Measurements from ENCODE around the gene PCDHGB2.
A peak's percentile ranks its signal among the peaks of the same experiment; 100 is the strongest.
"Not testable (repeated sequence)": the region's sequence is repeated elsewhere in the genome, so short reads cannot be mapped to it uniquely, and the experiment has no call there.

Gene PCDHGB2
- long read RNA-seq: 0 reads

DNA sequence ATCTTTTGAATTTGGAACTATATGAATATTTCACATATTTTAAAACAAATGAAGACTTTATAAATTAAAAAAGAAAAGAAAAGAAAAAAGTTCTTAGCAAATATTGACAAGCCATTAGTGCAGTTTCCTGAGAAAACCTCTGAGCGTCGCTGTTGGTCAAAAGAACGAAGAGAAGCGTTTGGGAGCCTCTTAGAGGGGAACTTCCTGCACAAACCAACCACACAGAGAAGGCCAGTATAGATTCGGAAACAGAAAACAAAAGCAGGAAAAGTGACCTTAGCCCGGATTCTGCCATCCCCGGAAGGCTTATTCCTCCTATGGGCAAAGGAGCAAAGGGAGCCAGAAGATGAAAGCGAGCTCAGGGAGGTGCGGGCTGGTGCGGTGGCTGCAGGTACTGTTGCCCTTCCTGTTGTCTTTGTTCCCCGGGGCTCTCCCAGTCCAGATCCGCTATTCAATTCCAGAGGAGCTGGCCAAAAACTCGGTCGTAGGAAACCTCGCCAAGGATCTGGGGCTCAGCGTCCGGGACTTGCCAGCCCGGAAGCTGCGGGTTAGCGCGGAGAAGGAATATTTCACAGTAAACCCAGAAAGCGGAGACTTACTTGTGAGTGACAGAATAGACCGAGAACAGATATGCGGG, at the start of gene PCDHGB2:
Gene PCDHGB2, plus strand, starts transcription at position 205 of the 637 bp plus-strand sequence. Its CDS starts 142 bp downstream, at position 347.
- no peak for TF ChIP-seq POLR2AphosphoS5 (IDR thresholded peaks at IDR 0.05; ENCODE audit: low read depth)
- TF ChIP-seq, protein P1, sequence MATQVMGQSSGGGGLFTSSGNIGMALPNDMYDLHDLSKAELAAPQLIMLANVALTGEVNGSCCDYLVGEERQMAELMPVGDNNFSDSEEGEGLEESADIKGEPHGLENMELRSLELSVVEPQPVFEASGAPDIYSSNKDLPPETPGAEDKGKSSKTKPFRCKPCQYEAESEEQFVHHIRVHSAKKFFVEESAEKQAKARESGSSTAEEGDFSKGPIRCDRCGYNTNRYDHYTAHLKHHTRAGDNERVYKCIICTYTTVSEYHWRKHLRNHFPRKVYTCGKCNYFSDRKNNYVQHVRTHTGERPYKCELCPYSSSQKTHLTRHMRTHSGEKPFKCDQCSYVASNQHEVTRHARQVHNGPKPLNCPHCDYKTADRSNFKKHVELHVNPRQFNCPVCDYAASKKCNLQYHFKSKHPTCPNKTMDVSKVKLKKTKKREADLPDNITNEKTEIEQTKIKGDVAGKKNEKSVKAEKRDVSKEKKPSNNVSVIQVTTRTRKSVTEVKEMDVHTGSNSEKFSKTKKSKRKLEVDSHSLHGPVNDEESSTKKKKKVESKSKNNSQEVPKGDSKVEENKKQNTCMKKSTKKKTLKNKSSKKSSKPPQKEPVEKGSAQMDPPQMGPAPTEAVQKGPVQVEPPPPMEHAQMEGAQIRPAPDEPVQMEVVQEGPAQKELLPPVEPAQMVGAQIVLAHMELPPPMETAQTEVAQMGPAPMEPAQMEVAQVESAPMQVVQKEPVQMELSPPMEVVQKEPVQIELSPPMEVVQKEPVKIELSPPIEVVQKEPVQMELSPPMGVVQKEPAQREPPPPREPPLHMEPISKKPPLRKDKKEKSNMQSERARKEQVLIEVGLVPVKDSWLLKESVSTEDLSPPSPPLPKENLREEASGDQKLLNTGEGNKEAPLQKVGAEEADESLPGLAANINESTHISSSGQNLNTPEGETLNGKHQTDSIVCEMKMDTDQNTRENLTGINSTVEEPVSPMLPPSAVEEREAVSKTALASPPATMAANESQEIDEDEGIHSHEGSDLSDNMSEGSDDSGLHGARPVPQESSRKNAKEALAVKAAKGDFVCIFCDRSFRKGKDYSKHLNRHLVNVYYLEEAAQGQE (IDR thresholded peaks at IDR 0.05; ENCODE audit: insufficient replicate concordance, low read depth): no peak
- TF ChIP-seq, protein P2, sequence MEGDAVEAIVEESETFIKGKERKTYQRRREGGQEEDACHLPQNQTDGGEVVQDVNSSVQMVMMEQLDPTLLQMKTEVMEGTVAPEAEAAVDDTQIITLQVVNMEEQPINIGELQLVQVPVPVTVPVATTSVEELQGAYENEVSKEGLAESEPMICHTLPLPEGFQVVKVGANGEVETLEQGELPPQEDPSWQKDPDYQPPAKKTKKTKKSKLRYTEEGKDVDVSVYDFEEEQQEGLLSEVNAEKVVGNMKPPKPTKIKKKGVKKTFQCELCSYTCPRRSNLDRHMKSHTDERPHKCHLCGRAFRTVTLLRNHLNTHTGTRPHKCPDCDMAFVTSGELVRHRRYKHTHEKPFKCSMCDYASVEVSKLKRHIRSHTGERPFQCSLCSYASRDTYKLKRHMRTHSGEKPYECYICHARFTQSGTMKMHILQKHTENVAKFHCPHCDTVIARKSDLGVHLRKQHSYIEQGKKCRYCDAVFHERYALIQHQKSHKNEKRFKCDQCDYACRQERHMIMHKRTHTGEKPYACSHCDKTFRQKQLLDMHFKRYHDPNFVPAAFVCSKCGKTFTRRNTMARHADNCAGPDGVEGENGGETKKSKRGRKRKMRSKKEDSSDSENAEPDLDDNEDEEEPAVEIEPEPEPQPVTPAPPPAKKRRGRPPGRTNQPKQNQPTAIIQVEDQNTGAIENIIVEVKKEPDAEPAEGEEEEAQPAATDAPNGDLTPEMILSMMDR (IDR thresholded peaks at IDR 0.05; ENCODE audit: insufficient read depth, low read length): no peak
- TF ChIP-seq SPI1 (IDR thresholded peaks at IDR 0.05; ENCODE audit: borderline replicate concordance, low read depth): no peak
- TF ChIP-seq GABPA (IDR thresholded peaks at IDR 0.05; ENCODE audit: low read depth): no peak
- DNase-seq (ENCODE audit: low read depth in 1 of 2, low spot score in 1 of 2): no peak
- Histone ChIP-seq H3K27ac (replicated peaks) (no peak within 1 kb of the TSS), H3K4me3 (replicated peaks; ENCODE audit: insufficient read depth, low read length) (no peak within 1 kb of the TSS), H3K27me3 (ENCODE audit: insufficient read depth, poor library complexity, severe bottlenecking) (no peaks in the 10 kb centered on the region)

DNA sequence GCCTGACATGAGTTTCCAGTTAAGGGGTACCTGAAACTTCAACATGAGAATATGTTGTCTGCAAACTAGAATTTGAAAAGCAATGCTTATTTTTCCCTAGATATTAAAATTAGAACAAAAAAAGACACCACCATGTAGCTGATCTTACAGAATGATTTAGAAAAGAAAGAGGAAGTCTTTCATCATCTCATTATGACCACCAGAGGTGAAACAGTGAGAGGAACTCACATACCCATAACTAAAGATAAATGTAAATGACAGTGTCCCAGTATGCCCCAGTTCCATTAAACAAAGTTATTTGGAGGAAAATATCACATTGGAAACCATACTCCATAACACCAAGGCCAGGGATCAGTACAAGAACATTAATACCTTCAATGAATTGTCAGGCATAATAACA, 46.1 kb upstream of the PCDHGB2 start:
- Histone ChIP-seq H3K27me3 (ENCODE audit: insufficient read depth, poor library complexity, severe bottlenecking) (no peaks in the 10 kb centered on the region), H3K27ac (replicated peaks) (no peak overlapping the region), H3K4me3 (replicated peaks; ENCODE audit: insufficient read depth, low read length) (no peak overlapping the region)
- DNase-seq (ENCODE audit: low read depth in 1 of 2, low spot score in 1 of 2): no peak
- TF ChIP-seq, protein P1 (IDR thresholded peaks at IDR 0.05; ENCODE audit: insufficient replicate concordance, low read depth): no peak
- TF ChIP-seq GABPA (IDR thresholded peaks at IDR 0.05; ENCODE audit: low read depth): no peak
- TF ChIP-seq POLR2AphosphoS5 (IDR thresholded peaks at IDR 0.05; ENCODE audit: low read depth): no peak
- TF ChIP-seq SPI1 (IDR thresholded peaks at IDR 0.05; ENCODE audit: borderline replicate concordance, low read depth): peak; percentile 85

DNA sequence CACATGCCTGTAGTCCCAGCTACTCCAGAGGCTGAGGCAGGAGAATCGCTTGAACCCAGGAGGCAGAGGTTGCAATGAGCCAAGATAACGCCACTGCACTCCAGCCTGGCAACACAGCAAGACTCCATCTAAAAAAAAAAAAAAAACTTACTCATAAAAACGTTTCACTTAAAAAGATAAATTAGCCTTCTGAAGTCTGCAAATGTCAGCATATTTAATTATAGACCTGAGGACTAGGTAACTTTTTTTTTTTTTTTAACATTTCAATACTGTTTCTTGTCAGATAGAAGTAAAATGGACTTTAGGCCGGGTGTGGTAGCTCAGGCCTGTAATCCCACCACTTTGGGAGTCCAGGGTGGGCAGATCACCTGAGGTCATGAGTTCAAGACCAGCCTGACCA, 42.8 kb upstream of the PCDHGB2 start:
- H3K4me3 ChIP-seq (replicated peaks; ENCODE audit: insufficient read depth, low read length); DNase-seq (ENCODE audit: low read depth in 1 of 2, low spot score in 1 of 2); H3K27ac ChIP-seq (replicated peaks); H3K27me3 ChIP-seq (ENCODE audit: insufficient read depth, poor library complexity, severe bottlenecking): not testable (repeated sequence)

DNA sequence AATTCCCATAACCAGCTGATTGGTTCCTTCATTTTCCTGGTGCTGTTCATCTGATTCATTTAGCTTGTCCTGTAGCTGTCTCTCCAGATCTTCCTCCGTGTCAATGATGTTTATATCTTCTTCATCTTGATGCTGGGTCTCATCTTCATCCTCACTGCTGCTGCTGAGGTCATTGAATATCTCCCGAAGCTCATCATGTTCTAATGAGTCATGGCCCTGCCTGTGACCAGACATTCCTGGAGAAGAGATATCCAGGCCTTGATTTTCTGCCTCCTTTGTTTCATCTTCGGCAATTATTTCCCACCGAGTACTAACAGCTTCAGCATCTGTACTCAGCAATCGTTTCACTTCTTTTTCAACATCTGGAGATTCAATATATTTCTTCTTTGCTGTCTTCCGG, 40.6 kb upstream of the PCDHGB2 start:
- Histone ChIP-seq H3K27ac (replicated peaks) (no peak overlapping the region), H3K27me3 (ENCODE audit: insufficient read depth, poor library complexity, severe bottlenecking) (no peaks in the 10 kb centered on the region), H3K4me3 (replicated peaks; ENCODE audit: insufficient read depth, low read length) (no peak overlapping the region)
- TF ChIP-seq, protein P1 (IDR thresholded peaks at IDR 0.05; ENCODE audit: insufficient replicate concordance, low read depth): no peak
- TF ChIP-seq GABPA (IDR thresholded peaks at IDR 0.05; ENCODE audit: low read depth) (no peak), SPI1 (IDR thresholded peaks at IDR 0.05; ENCODE audit: borderline replicate concordance, low read depth) (no peak), POLR2AphosphoS5 (IDR thresholded peaks at IDR 0.05; ENCODE audit: low read depth) (no peak)
- TF ChIP-seq, protein P2 (IDR thresholded peaks at IDR 0.05; ENCODE audit: insufficient read depth, low read length): no peak
- no peak for DNase-seq (ENCODE audit: low read depth in 1 of 2, low spot score in 1 of 2)

Data from HL-60 (cell line).